K562 (cell line): ENCODE data around the gene UBE2N. TPM values are rescaled to one million over a fixed set of nuclear protein-coding genes. Genes with fewer than 3 reads are reported as not detected.

Experiments used
- ATAC-seq: fragments of 200-7000 bp; cut with Tn5 transposase; 3 replicates; pipeline ENCODE4 v1.9.1; 2020; ENCODE audit warnings: moderate library complexity
- BruUV-seq: library from RNA; stranded (reverse); fragments of 400-500 nt; replicated peaks from 2 replicates; lab custom pipeline; 2021; lab: Mats Ljungman, UMichigan
- CTCF ChIA-PET: fragments of 300-600 bp; formaldehyde crosslinking; extraction: SDS; loops from one replicate; lab custom pipeline; 2021; ENCODE audit warnings: low intra/inter-chr PET ratio; lab: Yijun Ruan, JAX
- POLR2A ChIA-PET: fragments of 300-600, 350-650 bp; sonication (Branson Sonifier 250); formaldehyde crosslinking; extraction: SDS; loops from one replicate; lab custom pipeline; 2021; ENCODE audit warnings: antibody characterized with exemption, inconsistent platforms; lab: Yijun Ruan, JAX
- DNase-seq, 4 experiments: peaks; one replicate each; pipeline versions ENCODE4 v3.0.0 to v3.0.0-alpha.2; 2011 to 2018; ENCODE audit warnings: low spot score in 3 of 4, mixed read lengths in 3 of 4; ENCODE audit errors: extremely low read depth in 1 of 4
- FAIRE-seq: peaks from 2 replicates; lab custom pipeline; 2011; peaks lifted over from hg19 to GRCh38; lab: Jason Lieb, UNC
- H2AFZ ChIP-seq: 2 replicates; pipeline ENCODE4 v1.6.0; 2011; ENCODE audit warnings: low read depth, low read length, control low read depth, inconsistent platforms
- H3K27ac ChIP-seq: fragments of 200-600 bp; 3 replicates; pipeline ENCODE4 v1.8.0; 2011; ENCODE audit warnings: low read depth, mild to moderate bottlenecking, control low read depth, inconsistent platforms, low read length, moderate library complexity, mixed read lengths; ENCODE audit errors: extremely low read depth
- H3K27me3 ChIP-seq, 2 experiments: fragments of 300-600 bp in 1 of 2; 2 replicates in 1 of 2; 3 replicates in 1 of 2; pipeline versions ENCODE4 v1.6.0 to v1.8.0; 2011; ENCODE audit warnings: inconsistent platforms in 2 of 2, low read length in 2 of 2, mild to moderate bottlenecking in 1 of 2, mixed read lengths in 1 of 2, moderate library complexity in 1 of 2; ENCODE audit not compliant: control insufficient read depth in 2 of 2, insufficient read depth in 2 of 2
- H3K36me3 ChIP-seq: fragments of 300-600 bp; 3 replicates; pipeline ENCODE4 v1.8.0; 2011; ENCODE audit warnings: mild to moderate bottlenecking, low read length, inconsistent platforms; ENCODE audit not compliant: control insufficient read depth, insufficient read depth
- H3K4me1 ChIP-seq, 2 experiments: fragments of 200-600 bp in 1 of 2; replicated peaks in 1 of 2; 2 replicates in 1 of 2; 3 replicates in 1 of 2; pipeline versions ENCODE4 v1.5.1 to v1.8.0; 2011; ENCODE audit warnings: inconsistent platforms in 2 of 2, low read length in 2 of 2, mild to moderate bottlenecking in 1 of 2, mixed read lengths in 1 of 2, moderate library complexity in 1 of 2; ENCODE audit not compliant: control insufficient read depth in 2 of 2, insufficient read depth in 2 of 2
- H3K4me2 ChIP-seq: 2 replicates; pipeline ENCODE4 v1.6.1; 2011; ENCODE audit warnings: low read length, control low read depth, inconsistent platforms, mixed read lengths; ENCODE audit not compliant: insufficient read depth
- H3K4me3 ChIP-seq: fragments of 200-600 bp; sonication (generic), shearing (Covaris generic); 2 replicates; pipeline ENCODE4 v1.5.1; 2016; ENCODE audit warnings: control low read depth, inconsistent platforms
- H3K79me2 ChIP-seq: fragments of 200-600 bp; 3 replicates; pipeline ENCODE4 v1.8.0; 2011; ENCODE audit warnings: low read length, inconsistent platforms; ENCODE audit not compliant: control insufficient read depth, insufficient read depth
- H3K9ac ChIP-seq, 2 experiments: 2 replicates each; pipeline versions ENCODE4 v1.6.0 to v1.6.1; 2011; ENCODE audit warnings: low read depth in 2 of 2, low read length in 2 of 2, control low read depth in 1 of 2, inconsistent platforms in 1 of 2, mild to moderate bottlenecking in 1 of 2, mixed read lengths in 1 of 2; ENCODE audit not compliant: insufficient read depth in 1 of 2
- H3K9me1 ChIP-seq: one replicate; pipeline ENCODE4 v1.6.0; 2011; ENCODE audit warnings: inconsistent platforms, mild to moderate bottlenecking, low read length, moderate library complexity; ENCODE audit not compliant: control insufficient read depth, insufficient read depth
- H3K9me3 ChIP-seq: replicated peaks from 2 replicates; pipeline ENCODE4 v1.5.1; 2011; ENCODE audit warnings: low read depth, low read length, inconsistent platforms; ENCODE audit not compliant: control insufficient read depth, insufficient read depth
- H4K20me1 ChIP-seq: replicated peaks from 2 replicates; pipeline ENCODE4 v1.6.1; 2011; ENCODE audit warnings: low read length, inconsistent platforms, mixed read lengths; ENCODE audit not compliant: control insufficient read depth, insufficient read depth
- SPI1 ChIP-seq: IDR thresholded peaks from 2 replicates; pipeline ENCODE4 v1.6.1; 2011; ENCODE audit warnings: low read depth, low read length, control low read depth, borderline replicate concordance
- SRF ChIP-seq, 2 experiments: fragments of 250-450, 450-650 bp in 1 of 2; sonication (Bioruptor Pico) in 1 of 2; sonication (generic) in 1 of 2; formaldehyde crosslinking; IDR thresholded peaks; 2 replicates each; pipeline versions ENCODE4 v1.5.0 to v1.5.1; 2020 to 2022; ENCODE audit warnings: mild to moderate bottlenecking in 1 of 2, missing genetic modification reagents in 1 of 2
- SRSF9 ChIP-seq: fragments of 200-400 bp; formaldehyde crosslinking; IDR thresholded peaks from 2 replicates; pipeline ENCODE4 v1.6.1; 2017; ENCODE audit warnings: low read depth, low read length, borderline replicate concordance
- ZNF121 ChIP-seq: sonication (generic); formaldehyde crosslinking; conservative IDR thresholded peaks from 2 replicates; pipeline ENCODE4 v1.8.0; 2022; ENCODE audit warnings: missing genetic modification reagents
- WGBS: fragments of 100-300 bp; shearing (Covaris generic); methylation state at CpG from one replicate; pipeline ENCODE4 v1.1.6; 2016; ENCODE audit warnings: low coverage, mixed read lengths; ENCODE audit not compliant: insufficient coverage; ENCODE audit errors: missing lambda C conversion rate; 5-methylcytosine and 5-hydroxymethylcytosine counted together
- in situ Hi-C: fragments of 300-500 bp; cut with MboI; formaldehyde crosslinking; loops from 4 replicates; pipeline ENCODE4 v1.15.0; 2018; ENCODE audit warnings: inconsistent platforms, mixed read lengths
- intact Hi-C: fragments of 100-400 bp; cut with micrococcal nuclease; formaldehyde crosslinking; loops from 2 replicates; pipeline ENCODE4 v1.14.2; 2022
- polyA plus RNA-seq, 8 experiments: library from polyadenylated mRNA; depleted of rRNA in 4 of 8; stranded (reverse) in 5 of 8; unstranded in 3 of 8; fragments of >200 nt; fragmentation: Nextera tagmentation in 2 of 8; fragmentation: Illumina TruSeq in 1 of 8; extraction: Ambion mirVana in 2 of 8; extraction: Trizol in 1 of 8; gene quantifications; 2 replicates each; pipeline versions ENCODE4 v1.2.1 to v1.2.3, GENCODE V29; 2011 to 2014; ENCODE audit warnings: inconsistent platforms in 1 of 8, missing spikeins in 1 of 8
- total RNA-seq, 7 experiments: library from RNA; depleted of rRNA in 6 of 7; stranded (reverse); fragments of >200 nt in 6 of 7; fragmentation: Illumina TruSeq in 2 of 7; extraction: Trizol in 2 of 7; gene quantifications; 2 replicates each; pipeline versions ENCODE4 v1.2.1 to v1.2.3, GENCODE V29; 2011 to 2021; ENCODE audit warnings: low replicate concordance in 1 of 7
- TF ChIP-seq, protein P1 (sequence below): IDR thresholded peaks from 2 replicates; pipeline ENCODE4 v1.6.1; 2014; ENCODE audit warnings: antibody characterized with exemption

The UBE2N gene
- total and polyA plus RNA-seq, 9 of the 15 experiments (the other 6 are each of a cell fraction or from before 2014, with no cell fraction given), result 189 to 826 (median 260) TPM

DNA sequence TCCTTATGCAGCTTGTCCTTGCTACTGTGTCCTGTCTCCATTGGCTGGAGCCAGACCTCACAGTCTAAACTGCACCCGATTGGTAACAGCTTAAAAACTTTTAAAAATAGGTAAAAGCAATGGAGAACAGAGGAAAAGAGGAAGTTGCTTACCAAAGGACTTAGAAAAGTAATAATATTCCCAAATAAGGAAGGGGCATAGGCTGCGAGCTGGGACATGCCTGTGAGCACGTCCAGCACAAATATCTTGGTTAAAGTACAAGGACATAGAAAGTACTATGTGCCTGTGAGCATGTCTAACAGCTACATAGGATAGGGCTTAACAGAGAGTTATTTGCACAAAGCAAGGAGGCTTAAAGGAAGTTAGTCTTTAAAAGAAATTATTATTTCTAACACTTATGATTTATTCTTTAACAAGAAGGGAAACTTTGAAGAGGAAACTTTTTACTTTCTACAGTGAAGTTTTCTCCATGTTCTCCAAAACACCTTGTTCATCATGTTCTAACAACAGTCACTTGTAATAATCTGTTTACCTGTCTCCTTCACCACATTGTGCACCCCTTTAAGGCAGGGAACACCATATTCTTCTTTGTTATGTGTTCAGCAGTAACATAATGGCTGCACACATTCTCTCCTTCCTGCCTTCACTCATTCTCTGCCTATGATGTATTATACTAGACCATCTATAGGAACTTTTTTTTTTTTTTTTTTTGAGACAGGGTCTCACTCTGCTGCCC is 9.8 kb upstream of the UBE2N start:
- intact Hi-C loops, result no loop called here

More for the DNA sequence above, 9.8 kb upstream of the UBE2N start:
- Histone ChIP-seq H2AFZ (peak overlapping the region; percentile 65; the same call in 1 of the 2 replicates), H3K9me3 (no peaks in the 10 kb centered on the region), H3K4me2 (no peak overlapping the region), H3K79me2 (no peaks in the 10 kb centered on the region), H3K9ac (no peak overlapping the region), H3K36me3 (no peaks in the 10 kb centered on the region), H4K20me1 (no peaks in the 10 kb centered on the region), H3K27me3 (no peaks in the 10 kb centered on the region), H3K9me1 (no peaks in the 10 kb centered on the region), H3K4me3 (no peak overlapping the region), H3K27ac (no peak overlapping the region), H3K4me1 (no peaks in the 10 kb centered on the region)
- in situ Hi-C loops, result no loop called here
- TF ChIP-seq SPI1 (0 out of 2 replicates have a peak, but pooled peaks have one; percentile 33), ZNF121 (no peak), SRSF9 (no peak), SRF (CRISPR knock-in tag; IDR thresholded peaks at IDR 0.05) (peak in 1 of 2 experiments; percentile 85; a peak in 2 of 4 replicates)
- TF ChIP-seq, protein P1, sequence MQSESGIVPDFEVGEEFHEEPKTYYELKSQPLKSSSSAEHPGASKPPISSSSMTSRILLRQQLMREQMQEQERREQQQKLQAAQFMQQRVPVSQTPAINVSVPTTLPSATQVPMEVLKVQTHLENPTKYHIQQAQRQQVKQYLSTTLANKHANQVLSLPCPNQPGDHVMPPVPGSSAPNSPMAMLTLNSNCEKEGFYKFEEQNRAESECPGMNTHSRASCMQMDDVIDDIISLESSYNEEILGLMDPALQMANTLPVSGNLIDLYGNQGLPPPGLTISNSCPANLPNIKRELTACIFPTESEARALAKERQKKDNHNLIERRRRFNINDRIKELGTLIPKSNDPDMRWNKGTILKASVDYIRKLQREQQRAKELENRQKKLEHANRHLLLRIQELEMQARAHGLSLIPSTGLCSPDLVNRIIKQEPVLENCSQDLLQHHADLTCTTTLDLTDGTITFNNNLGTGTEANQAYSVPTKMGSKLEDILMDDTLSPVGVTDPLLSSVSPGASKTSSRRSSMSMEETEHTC, result no peak
- CTCF ChIA-PET, result no interaction called here
- 15% methylated on average over 3 of the region's 3 CpGs for WGBS
- DNase-seq, result no peak
- no peak for ATAC-seq
- BruUV-seq, result no TSS peak
- FAIRE-seq, result no peak
- POLR2A ChIA-PET, result no interaction called here
